ENCODE data around the gene PF4V1.

Gene PF4V1

GRCh38 chr4:73853246-73853704 is at the start of gene PF4V1:
PF4V1 (plus strand) TSS chr4:73853296; CDS start chr4:73853363, 67 bp downstream.
- DNase-seq = peak; percentile 65

- no peak for DNase-seq
These were observed 42.9 kb upstream of the PF4V1 start for GRCh38 chr4:73810191-73810590.

GRCh38 chr4:73811841-73812240 is 41.3 kb upstream of the PF4V1 start:
- no peak for DNase-seq

GRCh38 chr4:73814679-73815078 is 38.4 kb upstream of the PF4V1 start:
- no peak for DNase-seq

- no peak for DNase-seq
These were observed 38.0 kb upstream of the PF4V1 start for GRCh38 chr4:73815145-73815544.

GRCh38 chr4:73816814-73817213 is 36.3 kb upstream of the PF4V1 start:
- no peak for DNase-seq

GRCh38 chr4:73817341-73817740 is 35.8 kb upstream of the PF4V1 start:
- DNase-seq = no peak

- DNase-seq = no peak
These were observed 31.8 kb upstream of the PF4V1 start for GRCh38 chr4:73821325-73821724.

- DNase-seq = no peak
These were observed 30.7 kb upstream of the PF4V1 start for GRCh38 chr4:73822389-73822788.

- DNase-seq = no peak
These were observed 30.1 kb upstream of the PF4V1 start for GRCh38 chr4:73822812-73823504.

GRCh38 chr4:73823760-73824159 is 29.3 kb upstream of the PF4V1 start:
- DNase-seq = no peak

- no peak for DNase-seq
These were observed 24.1 kb upstream of the PF4V1 start for GRCh38 chr4:73828956-73829355.

- DNase-seq = no peak
These were observed 21.5 kb upstream of the PF4V1 start for GRCh38 chr4:73831569-73831968.

- DNase-seq = no peak
These were observed 20.4 kb upstream of the PF4V1 start for GRCh38 chr4:73832651-73833237.

GRCh38 chr4:73836373-73837279 is 16.5 kb upstream of the PF4V1 start, which contains the start of gene CXCL6:
CXCL6 (plus strand) TSS chr4:73836678; CDS start chr4:73836751, 73 bp downstream.
- peak; percentile 76 for DNase-seq

GRCh38 chr4:73839071-73839470 is 14.0 kb upstream of the PF4V1 start:
- DNase-seq = no peak

- DNase-seq = no peak
These were observed 13.4 kb upstream of the PF4V1 start for GRCh38 chr4:73839715-73840114.

GRCh38 chr4:73841243-73841925 is 11.7 kb upstream of the PF4V1 start:
- DNase-seq = no peak

GRCh38 chr4:73842696-73843095 is 10.4 kb upstream of the PF4V1 start:
- DNase-seq = no peak

GRCh38 chr4:73843369-73843768 is 9.7 kb upstream of the PF4V1 start:
- no peak for DNase-seq

GRCh38 chr4:73844345-73844744 is 8.8 kb upstream of the PF4V1 start:
- DNase-seq = no peak

GRCh38 chr4:73844806-73845205 is 8.3 kb upstream of the PF4V1 start:
- no peak for DNase-seq
